Measurements from ENCODE around the gene B4GALNT4.

DNA sequence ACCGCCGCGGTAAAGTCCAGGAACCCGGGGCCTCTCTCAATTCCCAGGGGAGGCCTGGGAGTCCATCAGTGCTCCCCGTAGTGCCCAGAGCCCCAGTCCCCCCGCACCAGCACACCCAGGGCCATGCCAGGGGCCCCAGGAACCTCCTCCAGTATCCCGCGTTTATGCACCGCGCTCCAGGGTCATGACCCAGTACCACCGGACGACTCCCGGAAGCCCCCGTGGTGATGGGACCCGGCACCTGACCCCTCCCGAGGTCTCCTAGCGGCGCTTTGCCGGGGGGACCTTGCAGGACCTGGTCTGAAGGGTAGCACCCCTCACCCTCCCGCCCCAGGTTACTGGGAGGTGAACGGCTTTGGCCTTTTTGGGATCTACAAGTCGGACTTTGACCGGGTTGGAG, 11.2 kb downstream of the B4GALNT4 start:
- TF ChIP-seq MAFK (IDR thresholded peaks at IDR 0.05; ENCODE audit: low read depth, low read length) = no peak
- TF ChIP-seq MAZ (IDR thresholded peaks at IDR 0.05; ENCODE audit: borderline replicate concordance, low read depth, low read length) = no peak
- TF ChIP-seq MXI1 (IDR thresholded peaks at IDR 0.05; ENCODE audit: borderline replicate concordance, low read depth, low read length) = no peak
- TF ChIP-seq POLR2A (IDR thresholded peaks at IDR 0.05; ENCODE audit: low read depth, low read length) = no peak
- TF ChIP-seq, protein P1, sequence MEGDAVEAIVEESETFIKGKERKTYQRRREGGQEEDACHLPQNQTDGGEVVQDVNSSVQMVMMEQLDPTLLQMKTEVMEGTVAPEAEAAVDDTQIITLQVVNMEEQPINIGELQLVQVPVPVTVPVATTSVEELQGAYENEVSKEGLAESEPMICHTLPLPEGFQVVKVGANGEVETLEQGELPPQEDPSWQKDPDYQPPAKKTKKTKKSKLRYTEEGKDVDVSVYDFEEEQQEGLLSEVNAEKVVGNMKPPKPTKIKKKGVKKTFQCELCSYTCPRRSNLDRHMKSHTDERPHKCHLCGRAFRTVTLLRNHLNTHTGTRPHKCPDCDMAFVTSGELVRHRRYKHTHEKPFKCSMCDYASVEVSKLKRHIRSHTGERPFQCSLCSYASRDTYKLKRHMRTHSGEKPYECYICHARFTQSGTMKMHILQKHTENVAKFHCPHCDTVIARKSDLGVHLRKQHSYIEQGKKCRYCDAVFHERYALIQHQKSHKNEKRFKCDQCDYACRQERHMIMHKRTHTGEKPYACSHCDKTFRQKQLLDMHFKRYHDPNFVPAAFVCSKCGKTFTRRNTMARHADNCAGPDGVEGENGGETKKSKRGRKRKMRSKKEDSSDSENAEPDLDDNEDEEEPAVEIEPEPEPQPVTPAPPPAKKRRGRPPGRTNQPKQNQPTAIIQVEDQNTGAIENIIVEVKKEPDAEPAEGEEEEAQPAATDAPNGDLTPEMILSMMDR (conservative IDR thresholded peaks at IDR 0.05; ENCODE audit: low read depth, low read length) = no peak
- TF ChIP-seq NFE2L2 (IDR thresholded peaks at IDR 0.05; ENCODE audit: low read depth, low read length) = no peak
- no peak for TF ChIP-seq SMC3 (IDR thresholded peaks at IDR 0.05; ENCODE audit: low read depth, low read length)
- TF ChIP-seq RCOR1 (IDR thresholded peaks at IDR 0.05; ENCODE audit: insufficient replicate concordance, low read length) = no peak
- TF ChIP-seq FOS (IDR thresholded peaks at IDR 0.05; ENCODE audit: low read depth, low read length) = no peak
- no peak for TF ChIP-seq CHD1 (IDR thresholded peaks at IDR 0.05; ENCODE audit: low read depth, low read length)
- TF ChIP-seq CEBPB (IDR thresholded peaks at IDR 0.05; ENCODE audit: low read depth, low read length) = no peak
